PC-3 (cell line): ENCODE results near the gene EBPL.

Source experiments
- EZH2phosphoT487 ChIP-seq: fragments of 300-600 bp; sonication (generic); IDR thresholded peaks from 2 replicates; pipeline ENCODE4 v1.6.1; 2018; ENCODE audit warnings: mild to moderate bottlenecking, antibody characterized with exemption, low read length, borderline replicate concordance
- TF ChIP-seq, protein P1 (sequence below): fragments of 300-600 bp; sonication (generic); conservative IDR thresholded peaks from 2 replicates; pipeline ENCODE4 v1.5.1; 2017; ENCODE audit warnings: antibody characterized with exemption, low read depth, mild to moderate bottlenecking, low read length

DNA sequence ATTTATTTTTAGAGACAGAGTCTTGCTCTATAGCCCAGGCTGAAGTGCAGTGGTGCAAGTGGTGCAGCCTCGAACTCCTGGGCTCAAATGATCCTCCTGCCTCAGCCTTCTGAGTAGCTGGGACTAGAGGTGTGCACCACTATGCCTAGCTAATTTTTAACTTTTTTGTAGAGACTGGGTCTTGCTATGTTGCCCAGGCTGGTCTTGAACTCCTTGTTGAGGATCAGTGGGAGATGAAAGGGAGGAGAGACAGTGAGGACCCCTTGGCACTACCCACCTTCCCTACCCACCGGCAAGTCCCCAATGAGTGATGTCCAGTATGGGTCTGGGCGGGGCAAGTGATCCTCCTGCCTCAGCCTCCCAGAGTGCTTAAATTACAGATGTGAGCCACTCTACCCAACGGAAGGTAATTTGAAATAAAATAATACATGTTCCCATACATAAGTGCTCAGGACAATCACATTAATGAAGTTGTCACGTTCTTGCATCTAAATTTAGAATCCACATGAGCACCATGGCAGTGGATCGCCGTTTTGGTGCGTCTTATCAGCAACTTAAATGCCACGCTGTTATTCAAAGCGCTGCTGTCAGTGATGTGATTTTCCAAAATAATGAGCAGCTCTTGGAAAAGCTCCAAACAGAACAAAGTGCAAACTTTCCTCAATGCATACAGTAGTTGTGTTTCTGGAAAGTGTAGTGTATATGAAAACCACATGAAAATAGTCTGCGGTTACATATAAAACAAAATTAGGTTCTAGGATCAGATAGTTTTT is 68.9 kb downstream of the EBPL start:
- no peak for TF ChIP-seq EZH2phosphoT487
- TF ChIP-seq, protein P1, sequence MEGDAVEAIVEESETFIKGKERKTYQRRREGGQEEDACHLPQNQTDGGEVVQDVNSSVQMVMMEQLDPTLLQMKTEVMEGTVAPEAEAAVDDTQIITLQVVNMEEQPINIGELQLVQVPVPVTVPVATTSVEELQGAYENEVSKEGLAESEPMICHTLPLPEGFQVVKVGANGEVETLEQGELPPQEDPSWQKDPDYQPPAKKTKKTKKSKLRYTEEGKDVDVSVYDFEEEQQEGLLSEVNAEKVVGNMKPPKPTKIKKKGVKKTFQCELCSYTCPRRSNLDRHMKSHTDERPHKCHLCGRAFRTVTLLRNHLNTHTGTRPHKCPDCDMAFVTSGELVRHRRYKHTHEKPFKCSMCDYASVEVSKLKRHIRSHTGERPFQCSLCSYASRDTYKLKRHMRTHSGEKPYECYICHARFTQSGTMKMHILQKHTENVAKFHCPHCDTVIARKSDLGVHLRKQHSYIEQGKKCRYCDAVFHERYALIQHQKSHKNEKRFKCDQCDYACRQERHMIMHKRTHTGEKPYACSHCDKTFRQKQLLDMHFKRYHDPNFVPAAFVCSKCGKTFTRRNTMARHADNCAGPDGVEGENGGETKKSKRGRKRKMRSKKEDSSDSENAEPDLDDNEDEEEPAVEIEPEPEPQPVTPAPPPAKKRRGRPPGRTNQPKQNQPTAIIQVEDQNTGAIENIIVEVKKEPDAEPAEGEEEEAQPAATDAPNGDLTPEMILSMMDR = no peak
